PC-9 (cell line): ENCODE measurements around the gene FNDC4.

Source experiments
- EZH2 ChIP-seq: fragments of 200-600 bp; sonication (generic); IDR thresholded peaks from 2 replicates; pipeline ENCODE4 v1.8.0; 2017; ENCODE audit warnings: antibody characterized with exemption, low read depth
- TF ChIP-seq, protein P1 (sequence below): fragments of 200-600 bp; sonication (generic); conservative IDR thresholded peaks from 2 replicates; pipeline ENCODE4 v1.6.1; 2017; ENCODE audit warnings: mixed run types, antibody characterized with exemption, mild to moderate bottlenecking, moderate library complexity

GRCh38 chr2:27442920-27443282 lies 52.1 kb downstream of the FNDC4 start:
- TF ChIP-seq, protein P1, sequence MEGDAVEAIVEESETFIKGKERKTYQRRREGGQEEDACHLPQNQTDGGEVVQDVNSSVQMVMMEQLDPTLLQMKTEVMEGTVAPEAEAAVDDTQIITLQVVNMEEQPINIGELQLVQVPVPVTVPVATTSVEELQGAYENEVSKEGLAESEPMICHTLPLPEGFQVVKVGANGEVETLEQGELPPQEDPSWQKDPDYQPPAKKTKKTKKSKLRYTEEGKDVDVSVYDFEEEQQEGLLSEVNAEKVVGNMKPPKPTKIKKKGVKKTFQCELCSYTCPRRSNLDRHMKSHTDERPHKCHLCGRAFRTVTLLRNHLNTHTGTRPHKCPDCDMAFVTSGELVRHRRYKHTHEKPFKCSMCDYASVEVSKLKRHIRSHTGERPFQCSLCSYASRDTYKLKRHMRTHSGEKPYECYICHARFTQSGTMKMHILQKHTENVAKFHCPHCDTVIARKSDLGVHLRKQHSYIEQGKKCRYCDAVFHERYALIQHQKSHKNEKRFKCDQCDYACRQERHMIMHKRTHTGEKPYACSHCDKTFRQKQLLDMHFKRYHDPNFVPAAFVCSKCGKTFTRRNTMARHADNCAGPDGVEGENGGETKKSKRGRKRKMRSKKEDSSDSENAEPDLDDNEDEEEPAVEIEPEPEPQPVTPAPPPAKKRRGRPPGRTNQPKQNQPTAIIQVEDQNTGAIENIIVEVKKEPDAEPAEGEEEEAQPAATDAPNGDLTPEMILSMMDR: no peak
- TF ChIP-seq EZH2: no peak
